ENCODE data around the gene ERAS.

GRCh38 chrX:48833542-48834138, 7.3 kb downstream of the ERAS start:
- TF ChIP-seq, protein P1, sequence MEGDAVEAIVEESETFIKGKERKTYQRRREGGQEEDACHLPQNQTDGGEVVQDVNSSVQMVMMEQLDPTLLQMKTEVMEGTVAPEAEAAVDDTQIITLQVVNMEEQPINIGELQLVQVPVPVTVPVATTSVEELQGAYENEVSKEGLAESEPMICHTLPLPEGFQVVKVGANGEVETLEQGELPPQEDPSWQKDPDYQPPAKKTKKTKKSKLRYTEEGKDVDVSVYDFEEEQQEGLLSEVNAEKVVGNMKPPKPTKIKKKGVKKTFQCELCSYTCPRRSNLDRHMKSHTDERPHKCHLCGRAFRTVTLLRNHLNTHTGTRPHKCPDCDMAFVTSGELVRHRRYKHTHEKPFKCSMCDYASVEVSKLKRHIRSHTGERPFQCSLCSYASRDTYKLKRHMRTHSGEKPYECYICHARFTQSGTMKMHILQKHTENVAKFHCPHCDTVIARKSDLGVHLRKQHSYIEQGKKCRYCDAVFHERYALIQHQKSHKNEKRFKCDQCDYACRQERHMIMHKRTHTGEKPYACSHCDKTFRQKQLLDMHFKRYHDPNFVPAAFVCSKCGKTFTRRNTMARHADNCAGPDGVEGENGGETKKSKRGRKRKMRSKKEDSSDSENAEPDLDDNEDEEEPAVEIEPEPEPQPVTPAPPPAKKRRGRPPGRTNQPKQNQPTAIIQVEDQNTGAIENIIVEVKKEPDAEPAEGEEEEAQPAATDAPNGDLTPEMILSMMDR (IDR thresholded peaks at IDR 0.05): no peak
- no peak for TF ChIP-seq POLR2A (IDR thresholded peaks at IDR 0.05)
